ENCODE results near the gene ZNF610.
"Not testable (repeated sequence)": the region's sequence is repeated elsewhere in the genome, so short reads cannot be mapped to it uniquely, and the experiment has no call there.

ZNF610 gene

GRCh38 chr19:52336117-52336790 lies at the start of gene ZNF610:
ZNF610 (plus strand) TSS chr19:52336243; CDS start chr19:52349173, 12,930 bp downstream.
- DNase-seq, result peak; percentile 30

DNA sequence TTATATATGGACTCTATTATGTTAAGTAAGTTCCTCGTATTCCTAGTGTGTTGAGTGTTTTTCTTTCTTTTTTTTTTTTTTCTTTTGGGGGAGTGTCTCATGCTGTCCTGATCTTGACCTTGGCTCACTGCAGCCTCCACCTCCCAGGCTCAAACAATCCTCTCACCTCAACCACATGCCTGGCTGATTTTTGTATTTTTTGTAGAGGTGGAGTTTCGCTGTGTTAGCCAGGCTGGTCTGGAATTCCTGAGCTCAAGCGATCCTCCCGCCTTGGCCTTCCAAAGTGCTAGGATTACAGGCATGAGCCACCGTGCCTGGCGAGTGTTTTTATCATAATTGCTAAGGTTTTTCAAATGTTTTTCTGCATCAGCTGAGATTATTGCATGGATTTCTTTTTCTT lies 49.8 kb upstream of the ZNF610 start:
- DNase-seq, result no peak

DNA sequence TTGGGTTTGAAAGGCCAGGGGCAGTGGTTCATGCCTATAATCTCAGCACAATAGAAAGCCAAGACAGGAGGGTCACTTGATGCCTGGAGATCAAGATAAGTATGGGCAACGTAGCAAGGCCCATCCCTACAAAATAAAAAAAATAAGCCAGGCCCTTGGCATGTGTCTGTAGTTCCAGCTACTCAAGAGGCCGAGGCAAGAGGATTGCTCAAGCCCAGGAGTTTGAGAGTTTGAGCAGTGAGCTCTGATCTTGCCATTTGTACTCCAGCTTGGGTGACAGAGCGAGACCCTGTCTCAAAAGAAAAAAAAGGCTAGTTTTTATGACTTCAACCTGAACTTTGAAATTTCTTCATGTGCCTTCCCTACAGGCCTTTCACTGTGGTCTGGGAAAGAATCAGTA lies 44.3 kb upstream of the ZNF610 start:
- no peak for DNase-seq

GRCh38 chr19:52292946-52293345 lies 43.1 kb upstream of the ZNF610 start:
- DNase-seq, result not testable (repeated sequence)

- DNase-seq, result no peak
These were observed 39.7 kb upstream of the ZNF610 start for GRCh38 chr19:52296400-52296772.

GRCh38 chr19:52296773-52297600 lies 39.1 kb upstream of the ZNF610 start, which contains the start of gene ZNF480:
ZNF480 (plus strand) TSS chr19:52297169; CDS start chr19:52300413, 3,244 bp downstream.
- DNase-seq, result no peak

DNA sequence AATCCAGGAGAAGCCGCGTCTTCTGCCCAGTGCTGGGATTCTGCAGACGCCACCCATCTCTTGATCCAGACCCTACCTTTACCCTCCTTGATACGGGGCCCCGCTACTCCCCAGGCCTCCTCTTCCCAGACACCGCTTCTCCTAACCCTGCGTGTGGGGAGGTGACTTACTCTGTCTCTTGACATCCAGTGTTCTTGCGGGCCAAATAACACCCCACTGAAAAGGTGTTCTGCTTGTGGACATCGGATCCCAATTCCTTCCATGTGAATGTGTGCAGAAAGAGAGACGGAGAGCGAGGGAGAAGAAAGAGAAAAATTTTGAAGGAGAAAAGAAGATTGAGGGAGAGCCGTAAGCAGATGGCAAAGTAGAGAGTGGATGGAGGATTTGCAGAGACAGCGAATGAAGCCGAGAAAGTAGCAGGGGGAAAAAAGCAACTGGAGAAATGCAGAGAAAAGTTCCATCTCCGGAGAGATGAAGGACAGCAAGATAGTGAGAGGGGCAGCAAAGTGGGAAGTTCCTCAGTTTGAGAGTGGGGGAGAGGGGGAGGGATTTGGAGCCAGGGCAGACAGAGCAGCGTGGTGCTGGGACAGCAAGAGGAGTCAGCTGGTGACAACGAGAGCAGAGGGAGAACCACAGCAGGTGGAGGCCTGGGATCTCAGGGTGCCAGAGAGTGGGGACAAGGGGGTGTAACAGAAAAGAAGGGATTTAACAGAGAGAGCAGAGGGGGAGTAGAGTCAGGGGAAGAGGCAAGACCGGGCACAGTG lies 38.3 kb upstream of the ZNF610 start:
- no peak for DNase-seq

- DNase-seq, result no peak
These were observed 28.8 kb upstream of the ZNF610 start for GRCh38 chr19:52307275-52307674.

GRCh38 chr19:52322429-52322828 lies 13.6 kb upstream of the ZNF610 start:
- no peak for DNase-seq

- DNase-seq, result no peak
These were observed 4.3 kb upstream of the ZNF610 start for GRCh38 chr19:52331757-52332156.

DNA sequence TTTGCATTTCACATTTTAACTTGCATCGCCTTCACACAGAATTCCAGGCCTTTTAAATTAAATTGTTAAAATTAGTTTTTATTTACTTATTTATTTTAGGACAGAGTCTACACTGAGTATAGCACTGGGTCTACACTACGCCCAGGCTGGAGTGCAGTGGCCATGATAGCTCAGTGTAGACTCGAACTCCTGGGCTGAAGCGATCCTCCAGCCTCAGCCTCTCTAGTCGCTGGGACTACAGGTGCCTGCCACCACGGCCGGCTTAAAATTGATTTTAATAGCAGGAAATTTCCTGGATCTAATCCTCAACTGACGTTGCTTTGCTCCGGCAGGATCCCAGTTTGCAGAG lies 301 bp upstream of the ZNF610 start:
- no peak for DNase-seq

DNA sequence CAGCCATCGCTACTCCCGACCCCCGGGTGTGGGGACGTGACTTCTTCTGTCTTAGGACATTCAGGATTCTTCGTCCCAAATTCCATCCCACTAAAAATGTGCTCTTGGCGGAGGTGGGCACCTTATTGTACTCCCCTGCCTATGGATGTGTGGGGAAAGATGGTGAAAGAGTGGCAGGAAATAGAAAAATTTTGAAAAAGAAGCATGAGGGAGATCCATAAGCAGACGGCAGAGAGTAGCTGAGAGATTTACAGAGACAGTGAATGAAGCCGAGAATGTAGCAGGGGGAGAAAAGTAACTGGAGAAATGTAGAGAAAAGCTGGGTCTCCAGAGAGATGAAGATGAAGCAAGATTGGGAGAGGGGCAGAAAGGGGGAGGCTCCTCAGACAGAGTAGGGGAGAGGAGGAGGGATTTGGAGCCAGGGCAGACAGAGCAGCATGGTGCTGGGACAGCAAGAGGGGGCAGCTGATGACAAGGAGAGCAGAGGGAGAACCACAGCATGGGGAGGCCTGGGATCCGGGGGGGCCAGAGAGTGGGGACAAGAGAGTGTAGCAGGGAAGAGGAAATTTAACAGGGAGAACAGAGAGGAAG lies 843 bp downstream of the ZNF610 start:
- DNase-seq, result no peak

DNA sequence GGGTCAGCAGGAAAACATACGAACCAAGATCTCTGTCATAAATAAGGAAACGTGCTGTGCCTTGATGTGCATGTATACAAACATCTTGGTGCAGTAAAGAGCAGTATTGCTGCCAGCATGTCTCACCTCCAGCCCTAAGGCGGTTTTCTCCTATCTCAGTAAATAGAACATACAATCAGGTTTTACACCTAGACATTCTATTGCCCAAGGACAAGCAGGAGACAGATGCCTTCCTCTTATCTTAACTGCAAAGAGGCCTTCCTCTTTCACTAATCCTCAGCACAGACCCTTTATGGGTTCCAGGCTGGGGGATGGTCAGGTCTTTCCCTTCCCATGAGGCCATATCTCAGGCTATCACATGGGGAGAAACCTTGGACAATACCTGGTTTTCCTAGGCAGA lies 3.0 kb downstream of the ZNF610 start:
- not testable (repeated sequence) for DNase-seq

GRCh38 chr19:52343548-52343947 lies 7.5 kb downstream of the ZNF610 start:
- no peak for DNase-seq

DNA sequence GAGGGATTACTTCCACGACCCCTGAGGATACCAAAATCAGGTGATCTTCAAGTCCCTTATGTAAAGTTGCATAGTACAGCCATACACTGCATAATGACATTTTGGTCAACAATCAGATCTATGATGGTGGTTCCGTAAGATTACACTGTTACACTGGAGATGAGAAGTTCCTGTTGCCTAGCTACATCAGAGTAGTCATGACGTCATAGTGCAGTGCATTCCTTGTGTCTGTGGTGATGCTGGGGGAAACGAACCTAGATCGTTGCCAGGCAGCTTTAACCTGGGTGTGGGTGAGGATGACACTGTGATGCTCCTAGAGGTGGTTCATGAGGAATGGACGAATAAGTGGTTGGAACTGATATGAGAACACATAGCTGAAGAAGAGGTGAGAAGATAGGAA lies 9.1 kb downstream of the ZNF610 start:
- DNase-seq, result no peak

DNA sequence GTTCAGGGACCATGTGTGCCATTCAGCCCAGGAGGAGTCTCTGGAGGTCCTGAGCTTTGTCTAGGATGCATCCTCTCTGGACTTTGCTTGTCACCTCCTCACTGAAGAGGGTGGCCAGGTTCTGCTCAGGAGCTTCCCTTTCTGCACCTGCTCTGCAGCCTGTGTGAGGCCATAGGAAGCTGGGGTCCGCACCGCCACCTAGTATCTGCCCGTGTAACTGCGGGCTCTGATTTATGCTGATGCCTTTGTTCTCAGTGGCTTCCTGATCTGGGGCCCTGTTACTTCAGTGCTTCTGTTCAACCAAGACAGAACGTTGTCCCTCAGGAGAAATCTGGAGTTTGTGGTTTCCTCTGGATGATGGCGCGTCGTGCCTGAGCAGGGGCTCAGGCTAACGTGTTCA lies 15.5 kb downstream of the ZNF610 start:
- DNase-seq, result no peak

- DNase-seq, result no peak
These were observed 30.4 kb downstream of the ZNF610 start for GRCh38 chr19:52366414-52366824.

DNA sequence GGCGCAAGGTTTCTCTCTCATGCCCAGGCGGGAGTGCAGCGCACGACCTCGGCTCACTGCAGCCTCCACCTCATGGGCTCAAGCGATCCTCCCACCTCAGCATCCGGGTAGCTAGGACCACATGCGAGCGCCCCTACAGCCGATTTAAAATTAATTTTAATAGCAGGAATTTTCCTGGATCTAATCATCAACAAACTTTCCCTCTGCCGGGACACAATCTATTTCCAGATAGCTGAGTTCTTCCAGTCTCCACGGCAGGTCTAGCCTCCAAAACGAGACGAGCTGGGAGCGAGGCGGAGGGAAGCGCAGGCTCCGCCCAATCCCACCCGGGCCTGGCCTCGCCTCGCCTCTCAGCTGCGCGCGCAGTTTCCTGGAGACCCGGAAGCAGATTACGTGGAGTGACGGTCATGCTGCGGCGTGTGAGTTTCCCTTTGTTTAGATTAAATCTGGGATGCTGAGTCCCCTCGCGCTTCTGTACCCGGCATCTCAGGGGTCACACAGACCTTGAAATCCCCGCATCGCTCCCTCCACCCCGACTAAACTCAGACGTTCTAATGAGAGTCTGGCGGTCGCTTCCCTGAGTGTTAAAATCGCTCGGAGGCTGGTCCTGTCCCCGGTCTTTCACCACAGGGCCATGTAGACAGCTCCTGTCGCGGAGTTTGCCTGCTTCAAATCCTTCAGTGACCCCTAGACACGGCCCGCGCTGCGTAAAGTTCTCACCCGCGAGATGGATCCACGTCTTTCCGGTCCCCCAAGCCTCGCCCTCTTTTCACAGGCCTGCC lies 33.7 kb downstream of the ZNF610 start, which contains the start of gene ZNF880:
ZNF880 (plus strand) TSS at position 365 of the 782 bp plus-strand sequence; CDS start at position 408, 43 bp downstream.
- peak; percentile 63 for DNase-seq

- DNase-seq, result no peak
These were observed 34.3 kb downstream of the ZNF610 start for GRCh38 chr19:52370341-52370710.

- no peak for DNase-seq
These were observed 55.1 kb downstream of the ZNF610 start for GRCh38 chr19:52391135-52391534.

DNA sequence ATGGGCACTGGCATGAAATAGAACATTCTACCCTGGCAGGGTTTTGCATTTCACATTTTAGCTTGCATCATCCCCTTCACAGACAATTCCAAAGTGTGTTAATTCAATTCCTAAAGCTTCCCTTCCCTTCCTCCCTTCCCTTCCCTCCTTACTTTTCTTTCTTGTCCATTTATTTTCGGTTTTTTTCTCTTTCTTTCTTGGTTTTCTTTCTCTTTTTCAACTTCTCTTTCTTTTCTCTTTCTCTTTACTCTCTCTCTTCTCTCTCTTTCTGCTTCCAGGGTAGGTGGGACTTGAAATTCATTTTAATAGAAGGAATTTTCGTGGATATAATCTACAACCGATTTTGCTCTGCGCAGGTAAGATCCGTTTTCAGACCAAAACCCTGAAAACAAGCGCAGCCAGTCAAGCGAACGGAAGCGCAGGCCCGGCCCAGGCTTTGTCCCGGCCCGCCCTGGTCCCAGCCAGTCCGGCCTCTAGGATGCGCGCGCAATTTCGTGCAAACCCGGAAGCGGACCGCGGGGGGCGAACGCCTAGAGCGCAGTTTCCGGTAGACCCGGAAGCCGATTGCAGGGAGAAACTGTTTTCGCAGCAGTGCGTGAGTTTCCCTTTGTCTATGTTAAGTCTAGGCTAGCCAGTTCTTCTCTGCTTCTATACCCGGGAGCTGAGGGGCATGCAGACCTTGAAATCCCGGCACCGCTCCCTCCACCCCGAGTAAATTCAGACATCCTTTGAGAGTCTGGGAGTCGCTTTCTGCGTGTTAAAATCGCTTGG lies 61.5 kb downstream of the ZNF610 start, which contains the start of gene ZNF528:
ZNF528 (plus strand) TSS at position 540 of the 771 bp plus-strand sequence. CDS start 4,165 bp downstream, outside the sequence.
- peak; percentile 68 for DNase-seq

All from GOT3 (cell line).